ENCODE data around the gene CCDC12.
"Not testable (repeated sequence)": the region's sequence is repeated elsewhere in the genome, so short reads cannot be mapped to it uniquely, and the experiment has no call there.

The CCDC12 gene

GRCh38 chr3:46915297-46915822, 61.2 kb downstream of the CCDC12 start:
- Mint-ChIP-seq H3K27ac (no peak overlapping the region), H3K27me3 (ENCODE audit: low read depth, poor library complexity) (no peaks in the 10 kb centered on the region), H3K4me1 (no peaks in the 10 kb centered on the region), H3K9me3 (peaks cover 28% of the 10 kb centered on the region), H3K4me3 (no peak overlapping the region), H3K36me3 (ENCODE audit: low read depth) (peaks cover 67% of the 10 kb centered on the region)
- DNase-seq, result no peak
- no peak for TF ChIP-seq CTCF (IDR thresholded peaks at IDR 0.05)

DNA sequence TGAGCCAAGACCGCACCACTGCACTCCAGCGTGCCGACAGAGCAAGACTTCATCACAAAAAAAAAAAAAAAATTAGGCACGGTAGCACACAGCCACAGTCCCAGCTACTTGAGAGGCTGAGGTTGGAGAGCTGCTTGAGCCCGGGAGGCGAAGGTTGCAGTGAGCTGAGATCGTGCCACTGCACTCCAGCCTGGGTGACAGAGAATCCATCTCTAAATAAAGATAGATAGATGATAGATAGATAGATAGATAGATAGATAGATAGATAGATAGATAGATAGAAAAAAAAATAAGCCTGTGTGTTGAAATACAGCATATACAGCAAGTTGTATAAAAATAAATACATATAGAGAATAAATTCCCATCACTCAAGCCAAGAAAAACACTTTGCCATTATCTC, 61.7 kb downstream of the CCDC12 start:
- Mint-ChIP-seq H3K9me3 (peaks cover 24% of the 10 kb centered on the region), H3K27me3 (ENCODE audit: low read depth, poor library complexity) (no peaks in the 10 kb centered on the region), H3K27ac (no peak overlapping the region), H3K4me3 (no peak overlapping the region), H3K36me3 (ENCODE audit: low read depth) (peaks cover 62% of the 10 kb centered on the region), H3K4me1 (no peaks in the 10 kb centered on the region)
- no peak for DNase-seq
- TF ChIP-seq CTCF (IDR thresholded peaks at IDR 0.05), result no peak

DNA sequence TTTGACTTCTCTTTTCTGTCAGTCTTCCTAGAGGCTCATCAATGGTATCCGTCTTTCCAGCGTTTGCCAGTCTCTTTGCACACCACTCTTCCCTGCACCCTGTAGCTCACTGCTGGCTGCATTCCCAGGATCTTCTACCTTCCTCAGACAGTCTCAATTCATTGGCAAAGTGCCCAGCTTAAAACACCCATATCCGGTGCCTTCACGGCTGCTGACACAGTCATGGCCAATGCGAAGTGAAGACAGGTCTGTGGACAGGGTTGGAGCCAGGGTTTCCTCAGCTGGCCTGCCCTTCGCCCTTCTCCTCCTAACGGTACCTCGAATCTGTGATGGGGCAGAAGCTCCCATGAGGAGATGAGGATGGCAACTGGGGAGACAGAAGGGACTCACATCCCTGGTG, 62.9 kb downstream of the CCDC12 start:
- no peak overlapping the region for H3K4me3 Mint-ChIP-seq
- H3K9me3 Mint-ChIP-seq, result peaks cover 16% of the 10 kb centered on the region
- H3K27ac Mint-ChIP-seq, result no peak overlapping the region
- H3K27me3 Mint-ChIP-seq (ENCODE audit: low read depth, poor library complexity), result no peaks in the 10 kb centered on the region
- H3K4me1 Mint-ChIP-seq, result peaks cover 4% of the 10 kb centered on the region
- no peak for TF ChIP-seq CTCF (IDR thresholded peaks at IDR 0.05)
- DNase-seq, result no peak
- H3K36me3 Mint-ChIP-seq (ENCODE audit: low read depth), result peaks cover 50% of the 10 kb centered on the region

DNA sequence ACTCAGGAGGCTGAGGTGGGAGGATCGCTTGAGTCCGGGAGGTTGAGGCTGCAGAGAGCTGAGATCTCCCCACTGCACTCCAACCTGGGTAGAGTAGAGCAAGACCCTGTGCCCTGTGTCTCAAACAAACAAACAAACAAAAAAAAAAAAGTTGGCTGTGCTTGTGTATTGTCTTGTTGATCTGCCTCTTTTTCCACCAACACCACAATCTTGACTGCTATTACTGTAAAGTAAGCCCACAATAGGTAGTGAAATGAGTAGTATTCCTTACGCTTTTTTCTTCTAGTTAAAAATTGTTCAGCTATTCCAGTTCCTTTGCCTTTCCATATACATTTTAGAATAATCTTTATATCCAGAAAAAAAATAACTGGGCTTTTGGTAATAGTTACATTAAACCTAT, 63.6 kb downstream of the CCDC12 start:
- Mint-ChIP-seq H3K4me1 (peaks cover 4% of the 10 kb centered on the region), H3K9me3 (peaks cover 10% of the 10 kb centered on the region), H3K27me3 (ENCODE audit: low read depth, poor library complexity) (no peaks in the 10 kb centered on the region), H3K27ac (no peak overlapping the region), H3K36me3 (ENCODE audit: low read depth) (peaks cover 44% of the 10 kb centered on the region), H3K4me3 (no peak overlapping the region)
- TF ChIP-seq CTCF (IDR thresholded peaks at IDR 0.05), result no peak
- DNase-seq, result no peak

- H3K27me3 Mint-ChIP-seq (ENCODE audit: low read depth, poor library complexity); H3K27ac Mint-ChIP-seq; DNase-seq; H3K4me1 Mint-ChIP-seq; H3K4me3 Mint-ChIP-seq; H3K9me3 Mint-ChIP-seq: not testable (repeated sequence)
- H3K36me3 Mint-ChIP-seq (ENCODE audit: low read depth), result peaks cover 23% of the 10 kb centered on the region
These were observed 65.6 kb downstream of the CCDC12 start for GRCh38 chr3:46910914-46911313.

- H3K4me3 Mint-ChIP-seq, result no peak overlapping the region
These were observed 66.3 kb downstream of the CCDC12 start for GRCh38 chr3:46910166-46910760.

More at GRCh38 chr3:46910166-46910760, 66.3 kb downstream of the CCDC12 start:
- Mint-ChIP-seq H3K36me3 (ENCODE audit: low read depth) (peaks cover 18% of the 10 kb centered on the region), H3K9me3 (no peaks in the 10 kb centered on the region), H3K4me1 (peaks cover 4% of the 10 kb centered on the region), H3K27me3 (ENCODE audit: low read depth, poor library complexity) (no peaks in the 10 kb centered on the region), H3K27ac (no peak overlapping the region)
- TF ChIP-seq CTCF (IDR thresholded peaks at IDR 0.05), result no peak
- DNase-seq, result no peak

All from nephron progenitor cell (in vitro differentiated cells).